GM12878 (cell line): Measurements from ENCODE around the gene ATP2A3. TPM values are rescaled to one million over a fixed set of nuclear protein-coding genes. Genes with fewer than 3 reads are reported as not detected.

ENCODE experiments used
- ATAC-seq: fragments of 200-7000 bp; cut with Tn5 transposase; 3 replicates; pipeline ENCODE4 v1.9.1; 2020; ENCODE audit warnings: mild to moderate bottlenecking, moderate library complexity
- BruUV-seq: library from RNA; stranded (reverse); fragments of 400-500 nt; replicated peaks from 2 replicates; lab custom pipeline; 2021; lab: Mats Ljungman, UMichigan
- CTCF ChIA-PET: fragments of 300-600 bp; sonication (Branson Sonifier 250); formaldehyde crosslinking; extraction: SDS; loops from one replicate; lab custom pipeline; 2021; ENCODE audit warnings: inconsistent platforms; lab: Yijun Ruan, JAX
- POLR2A ChIA-PET: fragments of 350-600 bp; formaldehyde crosslinking; extraction: SDS; loops from one replicate; lab custom pipeline; 2021; ENCODE audit warnings: inconsistent platforms; lab: Charles Lee
- RAD21 ChIA-PET: fragments of 300-600 bp; sonication (Branson Sonifier 250); formaldehyde crosslinking; loops from one replicate; lab custom pipeline; 2023; ENCODE audit warnings: antibody characterized with exemption; ENCODE audit not compliant: unreplicated experiment; lab: Charles Lee
- SMC1A ChIA-PET: fragments of 300-600 bp; sonication (Branson Sonifier 250); formaldehyde crosslinking; loops from one replicate; lab custom pipeline; 2023; ENCODE audit not compliant: unreplicated experiment, uncharacterized antibody; lab: Charles Lee
- DNase-seq: peaks from one replicate; pipeline ENCODE4 v3.0.0-alpha.2; 2011; ENCODE audit warnings: low read depth, low spot score
- FAIRE-seq: peaks from 3 replicates; lab custom pipeline; 2011; peaks lifted over from hg19 to GRCh38; lab: Jason Lieb, UNC
- H2AFZ ChIP-seq: 2 replicates; pipeline ENCODE4 v1.6.0; 2011; ENCODE audit warnings: low read depth, low read length, control low read depth; ENCODE audit not compliant: control insufficient read depth
- H3K27ac ChIP-seq: 2 replicates; pipeline ENCODE4 v1.5.1; 2011; ENCODE audit warnings: control low read depth; ENCODE audit not compliant: control insufficient read depth, insufficient read depth
- H3K27me3 ChIP-seq, 2 experiments: replicated peaks in 1 of 2; 2 replicates each; pipeline versions ENCODE4 v1.6.0 to v1.6.1; 2011; ENCODE audit warnings: low read length in 1 of 2; ENCODE audit not compliant: control insufficient read depth in 2 of 2, insufficient read depth in 2 of 2
- H3K36me3 ChIP-seq, 2 experiments: 2 replicates each; pipeline ENCODE4 v1.5.1; 2011; ENCODE audit warnings: low read length in 1 of 2; ENCODE audit not compliant: control insufficient read depth in 2 of 2, insufficient read depth in 2 of 2
- H3K4me1 ChIP-seq: 2 replicates; pipeline ENCODE4 v1.6.1; 2011; ENCODE audit warnings: mild to moderate bottlenecking, low read length, moderate library complexity, mixed read lengths; ENCODE audit not compliant: control insufficient read depth, insufficient read depth
- H3K4me2 ChIP-seq: 2 replicates; pipeline ENCODE4 v1.6.0; 2011; ENCODE audit warnings: control low read depth; ENCODE audit not compliant: control insufficient read depth, insufficient read depth
- H3K4me3 ChIP-seq: fragments of 200-600 bp; sonication (generic); 2 replicates; pipeline ENCODE4 v1.5.1; 2016
- H3K79me2 ChIP-seq: 2 replicates; pipeline ENCODE4 v1.6.0; 2011; ENCODE audit warnings: low read length; ENCODE audit not compliant: control insufficient read depth, insufficient read depth
- H3K9ac ChIP-seq: 2 replicates; pipeline ENCODE4 v1.8.0; 2011; ENCODE audit warnings: low read length, control low read depth, mixed read lengths; ENCODE audit not compliant: control insufficient read depth, insufficient read depth
- H3K9me3 ChIP-seq: replicated peaks from 3 replicates; pipeline ENCODE4 v1.5.1; 2011; ENCODE audit warnings: mild to moderate bottlenecking, low read length; ENCODE audit not compliant: control insufficient read depth, insufficient read depth
- H4K20me1 ChIP-seq: 2 replicates; pipeline ENCODE4 v1.6.0; 2011; ENCODE audit not compliant: control insufficient read depth, insufficient read depth
- BMI1 ChIP-seq: fragments of 450-650 bp; IDR thresholded peaks from 2 replicates; pipeline ENCODE4 v1.6.1; 2016; ENCODE audit warnings: mild to moderate bottlenecking, moderate library complexity, borderline replicate concordance
- BRCA1 ChIP-seq: IDR thresholded peaks from 2 replicates; pipeline ENCODE4 v1.6.1; 2011; ENCODE audit warnings: low read depth, low read length, improper control_type of control experiment
- CEBPZ ChIP-seq: fragments of 150-350 bp; IDR thresholded peaks from 2 replicates; pipeline ENCODE4 v1.6.1; 2016; ENCODE audit warnings: low read depth, low read length
- CHD4 ChIP-seq: fragments of 200-600 bp; sonication (generic); IDR thresholded peaks from 2 replicates; pipeline ENCODE4 v1.6.1; 2016; ENCODE audit warnings: mild to moderate bottlenecking
- IRF3 ChIP-seq: fragments of 450-650 bp; IDR thresholded peaks from 2 replicates; pipeline ENCODE4 v1.6.1; 2014; ENCODE audit warnings: mild to moderate bottlenecking
- JUNB ChIP-seq: IDR thresholded peaks from 2 replicates; pipeline ENCODE4 v1.6.1; 2016; ENCODE audit warnings: antibody characterized with exemption, mild to moderate bottlenecking
- NBN ChIP-seq: fragments of 450-650 bp; IDR thresholded peaks from 2 replicates; pipeline ENCODE4 v1.6.1; 2016
- NFIC ChIP-seq: IDR thresholded peaks from 2 replicates; pipeline ENCODE4 v1.6.1; 2012; ENCODE audit warnings: low read depth, mild to moderate bottlenecking, inconsistent platforms, low read length, moderate library complexity
- POLR2AphosphoS5 ChIP-seq: IDR thresholded peaks from 2 replicates; pipeline ENCODE4 v1.6.1; 2011; ENCODE audit warnings: mild to moderate bottlenecking, low read length, inconsistent platforms
- POU2F2 ChIP-seq: IDR thresholded peaks from 3 replicates; pipeline ENCODE4 v1.6.1; 2011; ENCODE audit warnings: low read depth, mild to moderate bottlenecking, low read length, borderline replicate concordance
- RAD21 ChIP-seq: IDR thresholded peaks from 2 replicates; pipeline ENCODE4 v1.6.1; 2011; ENCODE audit warnings: mild to moderate bottlenecking, low read depth, low read length, moderate library complexity; ENCODE audit not compliant: insufficient read depth
- RELB ChIP-seq: fragments of 450-650 bp; IDR thresholded peaks from 2 replicates; pipeline ENCODE4 v1.6.1; 2017; ENCODE audit warnings: low read depth, mild to moderate bottlenecking, moderate library complexity
- SPI1 ChIP-seq: IDR thresholded peaks from 2 replicates; pipeline ENCODE4 v1.6.1; 2011; ENCODE audit warnings: low read depth, mild to moderate bottlenecking, low read length, moderate library complexity, borderline replicate concordance; ENCODE audit not compliant: insufficient read depth
- STAT3 ChIP-seq: IDR thresholded peaks from 2 replicates; pipeline ENCODE4 v1.6.1; 2011; ENCODE audit warnings: low read depth, low read length, improper control_type of control experiment
- TCF12 ChIP-seq: IDR thresholded peaks from 2 replicates; pipeline ENCODE4 v1.6.1; 2011; ENCODE audit warnings: low read depth, mild to moderate bottlenecking, low read length
- ZNF24 ChIP-seq: fragments of 450-650 bp; IDR thresholded peaks from 2 replicates; pipeline ENCODE4 v1.6.1; 2017; ENCODE audit warnings: antibody characterized with exemption, mild to moderate bottlenecking
- WGBS: methylation state at CpG from one replicate; pipeline ENCODE4 v1.1.6; 2016; ENCODE audit warnings: low lambda C conversion rate; ENCODE audit not compliant: insufficient replicate concordance, insufficient coverage; ENCODE audit errors: missing lambda C conversion rate; 5-methylcytosine and 5-hydroxymethylcytosine counted together
- in situ Hi-C: fragments of 300-500 bp; cut with MboI; formaldehyde crosslinking; loops from 9 replicates; pipeline ENCODE4 v1.14.3; 2018; ENCODE audit warnings: mixed read lengths
- intact Hi-C: fragments of 100-400 bp; cut with micrococcal nuclease; formaldehyde crosslinking; loops from one replicate; pipeline ENCODE4 v1.14.2; 2022; ENCODE audit not compliant: unreplicated experiment
- polyA plus RNA-seq, 11 experiments: library from polyadenylated mRNA; depleted of rRNA in 4 of 11; unstranded in 6 of 11; stranded (reverse) in 5 of 11; fragments of >200 nt; fragmentation: Nextera tagmentation in 4 of 11; fragmentation: Illumina TruSeq in 1 of 11; extraction: Ambion mirVana in 4 of 11; extraction: Trizol in 1 of 11; gene quantifications; 1 replicate in 1 of 11; 2 replicates in 10 of 11; pipeline versions ENCODE4 v1.2.1 to v1.2.3, GENCODE V29; 2011 to 2016; ENCODE audit warnings: inconsistent platforms in 2 of 11, missing spikeins in 2 of 11, low read depth in 1 of 11
- total RNA-seq, 4 experiments: library from RNA; depleted of rRNA in 3 of 4; stranded (reverse); fragments of >200 nt in 3 of 4; fragmentation: Illumina TruSeq in 1 of 4; extraction: Trizol in 1 of 4; gene quantifications; 2 replicates each; pipeline versions ENCODE4 v1.2.1 to v1.2.3, GENCODE V29; 2013 to 2021

The ATP2A3 gene
- total and polyA plus RNA-seq, 10 of the 15 experiments (the other 5 are each of a cell fraction or from before 2014, with no cell fraction given): 1.0 to 99.2 (median 37.9) TPM

GRCh38 chr17:3912827-3913226, 51.4 kb downstream of the ATP2A3 start (continued):
- no peak for TF ChIP-seq CEBPZ

- no peaks in the 10 kb centered on the region for H4K20me1 ChIP-seq
- no peaks in the 10 kb centered on the region for H3K36me3 ChIP-seq
- peak overlapping the region; percentile 58 for H2AFZ ChIP-seq
- FAIRE-seq (peak; percentile 96), DNase-seq (peak; percentile 89), ATAC-seq (peak; percentile 87)
- RAD21 ChIA-PET: interaction anchor here (1.0 to 5.9 kb wide), 8 partner anchors 19 to 173 kb away, joined by 3 to 70 read pairs (median 5); partner anchors contain the start of gene CAMKK1
- H3K27me3 ChIP-seq: no peaks in the 10 kb centered on the region
- H3K79me2 ChIP-seq: peaks cover 15% of the 10 kb centered on the region
- SMC1A ChIA-PET: interaction anchor here (0.8 to 4.5 kb wide), 7 partner anchors 10 to 651 kb away, joined by 3 to 45 read pairs (median 3); partner anchors contain the start of gene NCBP3
- H3K9me3 ChIP-seq: no peaks in the 10 kb centered on the region; the same call in 2 of the 3 replicates
- in situ Hi-C loops (loop anchor here (5.0 kb wide), 1 partner anchor 96 kb away; no protein-coding TSS in a partner anchor), intact Hi-C loops (loop anchor here (2.0 to 5.0 kb wide), 2 partner anchors 49 to 51 kb away; partner anchors contain the start of gene ATP2A3)
- POLR2A ChIA-PET: interaction anchor here (0.7 to 4.2 kb wide), 8 partner anchors 14 to 276 kb away, joined by 3 to 18 read pairs (median 4); partner anchors contain the start of genes ATP2A3, CAMKK1 and SHPK
- 36% methylated on average over 21 of the region's 30 CpGs for WGBS
- H3K4me1 ChIP-seq: peaks cover 46% of the 10 kb centered on the region
- peak overlapping the region; percentile 80 for H3K27ac ChIP-seq
- H3K4me2 ChIP-seq: peak overlapping the region; percentile 63
- CTCF ChIA-PET: interaction anchor here (0.6 to 7.7 kb wide), 9 partner anchors 9 to 466 kb away, joined by 3 to 119 read pairs (median 5); no protein-coding TSS in a partner anchor
- H3K9ac ChIP-seq: peak overlapping the region; percentile 59
- BruUV-seq: no TSS peak
- no peak overlapping the region for H3K4me3 ChIP-seq
- TF ChIP-seq TCF12: peak; percentile 94
- TF ChIP-seq BMI1: no peak
- no peak for TF ChIP-seq IRF3
- TF ChIP-seq POU2F2: peak; percentile 94; the same call in 2 of the 3 replicates
- no peak for TF ChIP-seq POLR2AphosphoS5
- TF ChIP-seq RELB: peak; percentile 79; the same call in 1 of the 2 replicates
- TF ChIP-seq CHD4: no peak
- TF ChIP-seq SPI1: peak; percentile 90
- TF ChIP-seq JUNB: no peak
- no peak for TF ChIP-seq BRCA1
- no peak for TF ChIP-seq ZNF24
- 0 out of 2 replicates have a peak, but pooled peaks have one; percentile 38 for TF ChIP-seq STAT3
- TF ChIP-seq NFIC: peak; percentile 29; the same call in 1 of the 2 replicates
- peak; percentile 99 for TF ChIP-seq NBN
- no peak for TF ChIP-seq RAD21
Measured at GRCh38 chr17:3911271-3912053, 52.8 kb downstream of the ATP2A3 start.
